ENCODE measurements around the gene ADCY6.
"Not testable (repeated sequence)": the region's sequence is repeated elsewhere in the genome, so short reads cannot be mapped to it uniquely, and the experiment has no call there.

ADCY6 gene

DNA sequence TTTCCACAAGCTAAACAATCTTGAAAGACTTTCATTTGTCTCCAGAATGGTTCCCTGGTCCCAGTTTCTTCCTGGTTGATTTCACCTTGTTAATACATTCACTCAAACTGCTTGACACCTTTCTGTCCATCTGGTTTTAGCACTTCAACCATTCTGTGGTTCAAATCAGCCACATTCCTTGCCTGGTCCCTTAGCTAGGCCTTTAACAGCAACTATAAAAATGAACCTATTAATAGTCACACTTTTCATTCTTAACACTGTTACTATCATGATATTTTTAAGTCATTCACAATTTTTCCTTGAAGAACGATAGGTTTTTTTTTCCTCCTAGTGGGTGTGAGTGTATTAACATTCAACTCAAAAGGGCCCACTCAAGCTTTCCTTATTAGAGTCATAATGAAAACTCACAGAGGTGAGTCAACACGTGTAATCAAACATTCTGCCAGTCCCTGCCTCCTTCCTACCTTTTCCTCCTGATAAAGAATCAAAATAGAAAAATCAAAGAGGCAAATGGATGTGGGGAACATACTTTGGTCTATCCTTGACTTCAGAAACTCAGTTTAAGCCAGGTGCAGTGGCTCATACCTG lies 38.0 kb downstream of the ADCY6 start:
- DNase-seq (ENCODE audit: low read depth, low spot score): no peak

DNA sequence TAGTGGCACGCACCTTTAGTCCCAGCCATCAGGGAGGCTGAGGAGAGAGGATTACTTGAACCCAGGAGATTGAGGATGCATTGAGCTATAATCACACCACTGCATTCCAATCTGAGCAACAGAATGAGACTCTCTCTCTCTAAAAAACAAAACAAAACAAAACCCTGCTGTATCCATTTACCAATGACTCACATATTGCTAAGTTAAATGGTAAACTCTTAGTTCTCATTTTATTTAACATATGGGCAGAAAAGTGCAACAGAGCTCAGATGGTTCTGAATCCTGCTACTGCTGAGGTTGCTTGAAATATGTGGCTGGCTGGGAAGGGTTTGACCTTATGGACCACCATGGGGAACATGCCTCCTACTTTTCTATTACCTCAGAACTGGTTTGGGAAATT lies 38.7 kb downstream of the ADCY6 start:
- peak; percentile 2 for DNase-seq (ENCODE audit: low read depth, low spot score)

GRCh38 chr12:48744251-48745008 lies 44.5 kb downstream of the ADCY6 start:
- no peak for DNase-seq (ENCODE audit: low read depth, low spot score)

- DNase-seq (ENCODE audit: low read depth, low spot score): no peak
Observed at GRCh38 chr12:48739618-48740269, 49.1 kb downstream of the ADCY6 start.

DNA sequence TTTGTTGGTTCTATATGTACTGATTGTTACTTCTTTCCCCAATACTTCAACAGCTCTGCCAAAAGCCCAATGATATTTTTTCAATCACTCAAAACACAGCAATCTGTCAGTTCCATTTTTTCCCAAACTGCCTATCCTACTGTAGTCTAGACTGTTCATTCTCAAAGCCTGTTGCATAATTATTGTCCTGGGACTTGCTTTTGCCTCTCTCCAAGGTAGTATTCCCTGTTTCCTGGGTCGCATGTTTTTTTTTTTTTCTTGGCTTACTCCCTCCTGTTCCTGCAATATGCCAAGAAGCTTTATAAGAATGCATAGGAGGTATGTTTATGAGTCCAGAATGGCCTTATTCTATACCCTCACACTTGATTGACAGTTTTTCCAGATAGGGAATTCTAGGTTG lies 52.4 kb downstream of the ADCY6 start:
- DNase-seq (ENCODE audit: low read depth, low spot score): no peak

- DNase-seq (ENCODE audit: low read depth, low spot score): no peak
Observed at GRCh38 chr12:48728807-48729206, 60.1 kb downstream of the ADCY6 start.

DNA sequence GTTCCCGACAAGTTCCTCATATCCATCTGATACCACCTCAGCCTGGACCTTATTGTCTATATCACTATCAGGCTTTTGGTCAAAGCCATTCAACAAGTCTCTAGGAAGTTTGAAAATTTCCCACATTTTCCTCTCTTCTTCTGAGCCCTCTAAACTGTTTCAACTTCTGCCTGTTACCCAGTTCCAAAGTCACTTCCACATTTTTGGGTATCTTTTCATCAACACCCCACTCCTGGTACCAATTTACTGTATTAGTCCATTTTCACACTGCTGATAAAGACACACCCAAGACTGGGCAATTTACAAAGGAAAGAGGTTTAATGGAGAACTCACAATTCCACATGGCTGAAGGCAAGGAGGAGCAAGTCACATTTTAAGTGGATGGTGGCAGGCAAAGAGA lies 68.2 kb downstream of the ADCY6 start:
- DNase-seq (ENCODE audit: low read depth, low spot score): not testable (repeated sequence)

GRCh38 chr12:48720171-48720570 lies 68.7 kb downstream of the ADCY6 start:
- not testable (repeated sequence) for DNase-seq (ENCODE audit: low read depth, low spot score)

GRCh38 chr12:48719002-48719401 lies 69.9 kb downstream of the ADCY6 start:
- not testable (repeated sequence) for DNase-seq (ENCODE audit: low read depth, low spot score)

DNA sequence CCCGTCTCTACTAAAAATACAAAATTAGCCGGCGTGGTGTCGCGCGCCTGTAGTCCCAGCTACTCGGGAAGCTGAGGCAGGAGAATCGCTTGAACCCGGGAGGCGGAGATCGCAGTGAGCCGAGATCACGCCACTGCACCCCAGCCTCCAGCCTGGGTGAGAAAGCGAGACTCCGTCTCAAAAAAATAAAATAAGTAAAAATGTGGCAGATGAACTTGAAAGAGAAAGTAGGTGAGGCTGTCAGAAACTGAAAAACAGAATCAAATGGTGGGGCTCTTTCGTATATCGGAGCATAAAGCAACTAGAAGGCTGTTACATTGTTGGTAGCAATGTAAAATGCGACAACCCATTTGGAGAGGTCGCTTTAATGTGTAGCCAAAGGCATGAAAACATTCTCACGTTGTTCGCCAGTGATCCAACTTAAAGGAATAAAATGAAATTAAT lies 71.6 kb downstream of the ADCY6 start:
- no peak for DNase-seq (ENCODE audit: low read depth, low spot score)

- DNase-seq (ENCODE audit: low read depth, low spot score): peak; percentile 100
Observed at GRCh38 chr12:48716493-48717251, 72.2 kb downstream of the ADCY6 start, which contains the start of gene CCNT1. CCNT1 (minus strand) TSS chr12:48716707; CDS start chr12:48716675, 32 bp downstream.

All from smooth muscle cell of the brain vasculature (primary cell).